HFFc6 (cell line): ENCODE results near the gene IL2RA. TPM values are rescaled to one million over a fixed set of nuclear protein-coding genes. Genes with fewer than 3 reads are reported as not detected.
"Not testable (repeated sequence)": the region's sequence is repeated elsewhere in the genome, so short reads cannot be mapped to it uniquely, and the experiment has no call there.

Experiments used
- DNase-seq: peaks from one replicate; pipeline ENCODE4 v3.0.0-alpha.2; 2018
- H3K27ac Mint-ChIP-seq: 2 replicates; pipeline ENCODE4 v1.8.0; 2020; ENCODE audit warnings: mild to moderate bottlenecking, mixed read lengths
- H3K27me3 Mint-ChIP-seq: 2 replicates; pipeline ENCODE4 v1.8.0; 2021; ENCODE audit warnings: mild to moderate bottlenecking, moderate library complexity, mixed read lengths; ENCODE audit not compliant: insufficient read depth
- H3K36me3 Mint-ChIP-seq: 2 replicates; pipeline ENCODE4 v1.8.0; 2021; ENCODE audit warnings: low read depth, mixed read lengths
- H3K4me1 Mint-ChIP-seq: 2 replicates; pipeline ENCODE4 v1.8.0; 2020; ENCODE audit warnings: low read depth, mixed read lengths
- H3K4me3 Mint-ChIP-seq: 2 replicates; pipeline ENCODE4 v1.8.0; 2020; ENCODE audit warnings: mild to moderate bottlenecking, moderate library complexity, mixed read lengths
- H3K9me3 Mint-ChIP-seq: 2 replicates; pipeline ENCODE4 v1.8.0; 2020; ENCODE audit warnings: mild to moderate bottlenecking, mixed read lengths
- CTCF ChIP-seq: fragments of 200-600 bp; sonication (generic); IDR thresholded peaks from 2 replicates; pipeline ENCODE4 v1.5.0; 2021; ENCODE audit warnings: antibody characterized with exemption, mild to moderate bottlenecking
- total RNA-seq, 6 experiments: library from RNA; stranded (reverse); fragmentation: NEBNext Ultra II Directional; extraction: Animal tissue kit (Norgen Biotek cat#: 25700); gene quantifications; 2 replicates in 1 of 6; 3 replicates in 5 of 6; pipeline ENCODE4 v1.2.3, GENCODE V29; 2021

Gene IL2RA
- total RNA-seq, 6 experiments from 2014 or later: not detected

GRCh38 chr10:6008497-6009142 lies 53.5 kb downstream of the IL2RA start:
- no peak overlapping the region for H3K4me3 Mint-ChIP-seq
- TF ChIP-seq CTCF: no peak
- H3K27ac Mint-ChIP-seq: no peak overlapping the region
- no peak for DNase-seq
- peaks cover 6% of the 10 kb centered on the region for H3K4me1 Mint-ChIP-seq
- H3K27me3 Mint-ChIP-seq: peaks cover 20% of the 10 kb centered on the region
- H3K9me3 Mint-ChIP-seq: no peaks in the 10 kb centered on the region
- no peaks in the 10 kb centered on the region for H3K36me3 Mint-ChIP-seq

- H3K36me3 Mint-ChIP-seq: no peaks in the 10 kb centered on the region
- DNase-seq: no peak
- no peak for TF ChIP-seq CTCF
- no peak overlapping the region for H3K4me3 Mint-ChIP-seq
- no peaks in the 10 kb centered on the region for H3K9me3 Mint-ChIP-seq
- H3K27ac Mint-ChIP-seq: no peak overlapping the region
- H3K4me1 Mint-ChIP-seq: peaks cover 6% of the 10 kb centered on the region
- H3K27me3 Mint-ChIP-seq: peaks cover 25% of the 10 kb centered on the region
Measured at GRCh38 chr10:6006991-6007390, 55.2 kb downstream of the IL2RA start.

- Mint-ChIP-seq H3K36me3 (no peaks in the 10 kb centered on the region), H3K4me1 (peaks cover 6% of the 10 kb centered on the region), H3K27me3 (peaks cover 28% of the 10 kb centered on the region), H3K9me3 (no peaks in the 10 kb centered on the region), H3K4me3 (no peak overlapping the region), H3K27ac (no peak overlapping the region)
- no peak for TF ChIP-seq CTCF
- DNase-seq: no peak
Measured at GRCh38 chr10:6006546-6006945, 55.6 kb downstream of the IL2RA start.

- Mint-ChIP-seq H3K27me3 (peaks cover 31% of the 10 kb centered on the region), H3K36me3 (no peaks in the 10 kb centered on the region), H3K4me1 (peaks cover 6% of the 10 kb centered on the region), H3K9me3 (no peaks in the 10 kb centered on the region), H3K4me3 (no peak overlapping the region; the same call in 1 of the 2 replicates), H3K27ac (no peak overlapping the region)
- DNase-seq: no peak
- TF ChIP-seq CTCF: no peak
Measured at GRCh38 chr10:6005856-6006395, 56.2 kb downstream of the IL2RA start.

- H3K27me3 Mint-ChIP-seq: peaks cover 35% of the 10 kb centered on the region
- H3K4me1 Mint-ChIP-seq, DNase-seq, H3K27ac Mint-ChIP-seq, H3K4me3 Mint-ChIP-seq, H3K36me3 Mint-ChIP-seq, H3K9me3 Mint-ChIP-seq: not testable (repeated sequence)
Measured at GRCh38 chr10:6005161-6005804, 56.9 kb downstream of the IL2RA start.

- no peaks in the 10 kb centered on the region for H3K36me3 Mint-ChIP-seq
- TF ChIP-seq CTCF: no peak
- no peak overlapping the region for H3K4me3 Mint-ChIP-seq
- no peaks in the 10 kb centered on the region for H3K4me1 Mint-ChIP-seq
- H3K9me3 Mint-ChIP-seq: no peaks in the 10 kb centered on the region
- DNase-seq: no peak
- peaks cover 47% of the 10 kb centered on the region for H3K27me3 Mint-ChIP-seq
- no peak overlapping the region for H3K27ac Mint-ChIP-seq
Measured at GRCh38 chr10:6002809-6003510, 59.2 kb downstream of the IL2RA start.
